GM19452 (cell line): ENCODE data around the gene HS3ST3A1.

Source experiments
- ATAC-seq: cut with Tn5 transposase; IDR thresholded peaks from one replicate; pipeline ENCODE4 v1.9.1; 2021; ENCODE audit not compliant: unreplicated experiment

HS3ST3A1 gene

DNA sequence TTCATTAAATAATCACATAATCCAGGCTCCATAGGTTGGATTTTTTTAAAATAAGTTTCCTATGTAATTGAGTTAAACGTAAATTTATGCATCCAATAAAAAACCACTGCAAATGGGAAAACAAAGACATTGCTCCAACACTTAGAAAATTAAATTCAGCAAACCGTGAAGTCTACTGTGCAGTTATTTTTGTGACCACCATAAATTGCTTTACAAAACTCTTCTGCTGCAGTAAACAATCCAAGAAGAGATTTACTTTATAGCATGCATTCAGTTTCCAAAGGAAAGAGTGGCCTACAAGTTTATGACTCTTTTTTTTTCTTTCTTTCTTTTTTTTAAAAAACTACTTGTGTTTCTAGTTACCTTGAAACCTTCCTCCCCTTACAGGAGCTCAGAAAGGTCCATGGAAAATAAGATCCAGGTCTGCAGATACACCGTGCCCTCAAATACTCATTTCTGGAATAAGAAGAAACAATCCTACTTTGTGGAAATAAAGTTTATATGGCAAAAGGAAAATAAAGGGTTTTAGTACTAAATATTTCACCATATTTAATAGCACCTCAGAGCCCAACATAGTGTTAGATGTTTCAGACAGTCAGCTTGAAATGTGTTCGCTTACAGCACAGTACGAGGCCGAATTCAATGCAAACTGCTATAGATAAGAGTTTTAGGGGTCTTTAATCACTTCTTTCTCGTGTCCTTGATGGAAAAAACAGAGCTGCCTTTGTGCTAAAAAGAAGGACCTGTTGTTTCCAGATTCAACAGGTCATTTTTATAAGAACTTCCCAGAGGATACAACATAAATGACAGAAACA is 3.2 kb downstream of the HS3ST3A1 start:
- no peak for ATAC-seq

DNA sequence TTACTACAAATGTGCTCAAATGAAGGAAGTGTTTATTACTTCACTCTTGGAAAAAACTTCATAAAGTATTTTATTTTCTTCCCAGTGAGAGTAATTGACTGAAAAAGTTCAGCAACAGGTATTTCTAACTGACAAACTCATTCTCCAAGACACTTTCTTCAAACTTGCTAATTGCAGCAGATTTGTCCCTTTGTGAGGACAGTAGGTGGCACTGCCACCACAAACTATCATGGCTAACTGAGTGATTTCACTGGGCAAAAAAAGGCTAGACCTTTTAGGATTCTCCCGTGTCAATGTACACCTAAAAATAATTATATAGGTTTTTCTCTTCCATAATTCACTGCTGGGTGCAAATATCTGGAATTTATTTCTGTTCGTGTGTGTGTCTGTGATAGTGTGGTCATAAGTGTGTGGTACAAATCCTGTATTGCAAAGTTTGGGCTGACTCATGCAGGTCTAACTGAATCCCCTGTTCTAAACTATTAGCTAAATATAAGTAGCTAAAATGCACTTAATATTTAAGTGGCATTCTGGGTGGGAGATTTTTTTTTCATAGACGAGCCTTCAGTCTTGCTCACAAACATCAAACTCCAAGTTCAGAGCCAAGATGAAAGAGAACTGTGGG is 3.9 kb downstream of the HS3ST3A1 start:
- no peak for ATAC-seq

DNA sequence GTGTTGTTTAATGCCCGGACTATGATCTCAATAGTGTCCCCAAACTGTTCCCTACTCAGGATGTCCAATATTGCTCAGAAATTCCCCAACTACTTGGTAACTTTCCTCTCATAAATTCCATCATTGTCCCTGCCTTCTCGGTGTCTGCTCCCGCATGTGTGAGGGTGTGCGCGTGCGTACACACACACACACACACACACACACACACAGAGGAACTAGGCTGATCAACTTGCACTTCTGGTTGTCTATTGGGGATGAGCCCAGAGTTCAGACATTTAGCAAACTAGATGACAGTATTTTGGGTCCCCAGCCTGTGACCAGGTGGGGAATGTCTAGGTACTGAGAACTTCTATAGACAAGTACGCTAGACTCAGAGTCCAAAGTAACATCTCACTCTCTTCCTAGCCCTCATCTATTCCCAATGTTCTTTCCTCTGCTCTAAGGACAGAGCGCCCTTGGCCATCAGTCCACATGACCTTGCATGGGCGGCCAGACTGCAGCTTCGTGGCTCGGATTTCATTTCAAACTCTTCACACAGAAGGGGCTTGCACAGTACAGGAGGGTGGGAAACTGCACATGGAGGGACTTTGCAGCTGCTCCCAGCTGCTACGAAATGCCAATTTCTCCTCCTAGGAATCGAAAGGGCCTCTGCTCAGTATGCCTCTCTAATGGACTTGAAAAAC is 5.3 kb downstream of the HS3ST3A1 start:
- ATAC-seq, result no peak

DNA sequence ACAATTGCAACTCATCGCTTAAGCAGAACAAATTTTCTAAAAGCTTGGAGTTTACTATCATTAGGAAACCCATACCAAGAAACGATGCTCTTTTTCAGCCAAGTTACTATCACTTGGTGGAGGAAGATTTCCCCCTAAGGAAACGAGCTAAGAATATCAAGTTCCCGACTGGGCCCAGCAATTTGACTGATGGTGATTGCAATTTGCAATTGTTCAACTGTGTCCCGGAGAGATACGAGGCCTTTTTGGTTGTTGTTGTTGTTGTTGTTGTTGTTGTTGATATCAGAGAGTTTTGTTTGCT is 6.2 kb downstream of the HS3ST3A1 start:
- ATAC-seq, result no peak

DNA sequence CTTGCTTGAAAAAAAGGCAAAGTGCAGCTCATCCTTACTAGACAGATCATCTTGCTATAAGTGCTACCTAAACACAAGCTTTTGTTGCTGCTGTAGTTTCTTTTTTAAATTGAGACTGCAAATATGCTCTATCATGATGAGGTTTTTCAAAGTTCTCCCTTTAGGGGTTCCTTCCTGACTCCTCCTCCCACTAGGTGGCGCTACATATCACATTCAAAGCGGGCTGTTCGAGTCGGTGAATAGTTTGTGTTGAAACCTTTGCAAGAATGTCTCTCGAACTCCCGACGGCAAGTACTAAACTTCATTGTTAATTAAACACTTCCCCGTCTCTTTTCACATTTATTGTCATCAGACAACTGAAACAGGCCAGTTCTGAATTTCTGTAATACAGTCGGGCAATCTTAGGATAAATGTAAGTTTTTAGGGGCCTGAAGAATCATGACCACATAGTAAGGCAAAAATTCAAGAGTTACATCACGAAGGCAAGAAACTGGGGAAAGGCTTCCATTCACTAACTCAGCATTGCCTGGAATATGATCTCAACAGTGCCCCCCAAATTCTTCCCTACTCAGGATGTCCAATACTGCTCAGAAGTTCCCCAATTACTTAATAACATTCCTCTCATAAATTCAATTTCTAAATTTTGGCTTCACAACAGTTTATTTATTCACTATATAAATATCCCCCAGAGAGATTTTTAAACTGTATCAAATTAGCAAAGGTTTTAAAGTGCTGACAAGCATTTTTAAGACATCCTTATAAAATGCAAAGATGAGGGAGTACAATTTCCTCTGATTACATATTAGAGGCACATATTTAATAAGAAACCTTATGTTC is 6.7 kb downstream of the HS3ST3A1 start:
- ATAC-seq, result no peak

DNA sequence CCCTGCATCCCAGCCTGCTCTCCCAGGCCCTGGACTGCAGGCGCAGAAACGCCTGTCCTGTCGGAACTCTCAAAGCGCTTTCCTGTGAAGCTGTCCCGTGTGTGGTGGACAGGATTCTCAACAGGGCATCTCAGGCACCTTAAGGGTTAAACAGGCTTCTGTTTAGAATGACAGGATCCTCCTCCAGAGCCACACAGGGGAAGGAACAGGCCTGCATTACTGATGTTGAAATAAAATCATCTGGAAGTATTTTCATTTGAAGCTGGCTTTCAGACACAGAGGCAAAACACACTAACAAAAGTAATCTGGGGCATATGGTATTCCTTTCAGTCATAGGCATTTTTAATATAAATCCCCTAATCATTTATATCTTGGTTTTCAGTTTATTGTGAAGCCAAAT is 7.4 kb downstream of the HS3ST3A1 start:
- ATAC-seq, result no peak

DNA sequence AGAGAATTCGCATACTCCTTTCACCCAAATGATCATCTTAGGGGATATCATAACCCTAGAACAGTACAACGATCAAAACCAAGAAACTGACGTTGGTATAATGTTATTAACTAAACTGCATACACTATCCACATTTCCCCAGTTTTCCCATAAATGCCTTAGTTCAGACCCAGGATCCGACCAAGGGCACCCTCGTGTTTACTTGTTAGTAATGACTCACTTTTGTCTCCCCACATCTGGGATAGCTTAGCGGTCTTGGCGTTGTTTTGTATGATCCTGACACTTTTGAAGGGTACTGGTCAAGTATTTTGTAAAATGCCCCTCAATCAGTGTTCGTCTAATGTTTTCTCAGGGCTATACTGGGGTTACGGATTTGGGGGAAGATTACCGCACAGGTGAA is 8.0 kb downstream of the HS3ST3A1 start:
- no peak for ATAC-seq

DNA sequence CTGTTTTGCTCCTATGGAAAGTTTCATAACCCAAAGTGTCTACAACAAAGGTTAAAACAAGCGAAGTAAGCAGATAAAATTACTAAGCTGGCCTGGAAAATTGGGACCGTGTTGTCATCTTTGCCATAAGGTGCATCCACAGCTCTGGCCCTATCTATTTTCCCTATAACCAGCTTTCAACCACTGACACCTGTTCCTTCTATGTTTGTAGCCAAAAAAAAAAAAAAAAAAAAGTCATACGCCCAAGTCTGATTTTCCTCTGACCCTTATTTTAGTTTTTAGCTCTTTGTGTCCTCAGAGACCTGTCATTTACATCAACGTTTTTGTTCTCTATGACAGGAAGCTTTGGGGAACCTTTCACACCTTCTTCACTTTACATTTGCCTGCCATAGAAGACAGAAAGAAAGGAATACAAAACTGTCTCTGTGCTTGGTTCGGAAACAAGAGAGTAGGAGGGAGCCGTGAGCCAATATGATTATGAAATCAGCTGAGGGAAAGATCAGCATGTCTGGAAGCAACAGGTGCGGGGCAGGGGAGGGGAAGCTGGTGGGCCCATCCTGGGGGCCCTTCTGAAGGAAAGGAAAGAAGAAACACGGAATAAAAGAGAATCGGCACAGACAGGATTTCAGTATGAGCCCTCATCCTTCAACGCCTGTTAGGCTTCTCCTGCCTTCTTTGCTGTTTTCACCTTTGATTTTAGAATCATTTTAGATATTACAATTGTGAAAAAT is 8.5 kb downstream of the HS3ST3A1 start:
- ATAC-seq, result no peak

DNA sequence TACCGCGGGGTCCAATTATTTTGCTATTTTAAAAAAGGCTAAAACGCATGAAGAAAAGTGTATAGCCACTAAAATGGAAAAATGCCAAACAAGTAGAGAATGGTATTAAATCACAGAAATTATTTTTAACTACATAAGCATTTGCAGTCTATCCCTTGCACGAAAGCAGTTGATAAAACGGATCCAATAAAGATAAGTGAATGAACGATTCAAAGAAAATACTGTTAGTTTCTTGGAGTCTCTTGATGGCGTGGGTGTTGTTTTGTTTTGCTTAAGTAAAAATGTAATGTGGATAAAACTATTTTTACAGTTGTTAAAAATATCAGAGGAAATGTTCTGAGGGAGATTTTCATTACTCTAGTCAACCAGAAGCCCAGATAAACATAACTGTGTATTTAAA is 9.3 kb downstream of the HS3ST3A1 start:
- ATAC-seq, result no peak

- ATAC-seq, result no peak
Observed at GRCh38 chr17:13590441-13590840, 11.3 kb downstream of the HS3ST3A1 start.

DNA sequence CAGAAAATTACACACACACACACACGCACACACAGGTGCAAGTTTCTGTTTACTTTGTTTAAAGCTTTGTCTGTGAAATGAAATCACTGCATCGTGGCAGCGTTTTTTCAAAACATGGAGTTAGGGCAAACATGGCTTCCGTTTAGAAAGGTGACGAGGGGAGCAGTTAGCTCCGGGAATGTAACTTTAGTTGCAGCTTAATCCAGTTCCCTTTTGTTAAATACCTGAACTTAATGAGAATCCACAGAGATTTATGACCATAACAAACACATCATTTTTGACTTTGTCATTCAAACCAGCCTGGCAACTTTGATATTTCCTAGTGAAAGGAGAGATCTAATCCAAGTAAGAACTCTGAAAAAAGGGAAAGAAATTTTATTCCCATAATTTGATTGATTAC is 12.1 kb downstream of the HS3ST3A1 start:
- no peak for ATAC-seq

DNA sequence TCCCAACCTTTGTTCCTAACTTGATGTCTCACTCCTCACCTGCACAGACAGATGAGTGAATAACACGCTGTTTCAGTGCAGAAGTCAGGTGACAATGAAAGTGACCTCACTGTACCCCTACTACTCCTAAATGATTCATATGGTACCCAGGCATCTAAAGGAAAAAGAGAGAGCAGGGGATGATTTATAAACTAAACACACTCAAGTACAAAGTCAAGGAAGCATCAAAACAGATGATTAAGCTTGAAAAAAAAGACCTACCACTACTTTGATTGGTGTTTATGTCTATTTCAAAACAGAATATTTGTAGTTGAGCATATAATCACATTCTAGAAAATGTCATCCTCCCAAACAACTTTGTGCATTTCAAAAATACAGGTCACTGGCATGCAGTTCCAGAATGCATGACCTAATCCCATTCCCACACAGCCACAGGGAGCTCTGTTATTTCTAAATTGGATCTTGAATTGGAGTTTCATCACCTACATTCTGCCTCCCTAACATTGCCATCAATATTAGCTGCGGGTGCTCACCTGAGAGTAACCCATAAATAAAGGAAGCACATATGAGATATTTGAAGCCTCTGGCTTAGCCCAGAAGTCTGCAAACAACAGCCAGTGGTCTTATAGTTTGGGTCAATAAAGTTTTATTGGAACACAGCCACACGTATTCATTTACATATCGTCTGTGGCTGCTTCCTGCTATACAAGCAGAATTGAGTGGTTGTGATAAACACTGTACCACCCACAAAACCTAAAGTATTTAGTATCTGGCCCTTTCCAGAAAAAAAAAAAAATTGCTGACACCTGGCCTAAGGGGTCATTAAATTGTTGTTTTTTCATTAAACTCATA is 14.0 kb downstream of the HS3ST3A1 start:
- no peak for ATAC-seq

GRCh38 chr17:13584701-13585080 is 17.0 kb downstream of the HS3ST3A1 start:
- no peak for ATAC-seq

DNA sequence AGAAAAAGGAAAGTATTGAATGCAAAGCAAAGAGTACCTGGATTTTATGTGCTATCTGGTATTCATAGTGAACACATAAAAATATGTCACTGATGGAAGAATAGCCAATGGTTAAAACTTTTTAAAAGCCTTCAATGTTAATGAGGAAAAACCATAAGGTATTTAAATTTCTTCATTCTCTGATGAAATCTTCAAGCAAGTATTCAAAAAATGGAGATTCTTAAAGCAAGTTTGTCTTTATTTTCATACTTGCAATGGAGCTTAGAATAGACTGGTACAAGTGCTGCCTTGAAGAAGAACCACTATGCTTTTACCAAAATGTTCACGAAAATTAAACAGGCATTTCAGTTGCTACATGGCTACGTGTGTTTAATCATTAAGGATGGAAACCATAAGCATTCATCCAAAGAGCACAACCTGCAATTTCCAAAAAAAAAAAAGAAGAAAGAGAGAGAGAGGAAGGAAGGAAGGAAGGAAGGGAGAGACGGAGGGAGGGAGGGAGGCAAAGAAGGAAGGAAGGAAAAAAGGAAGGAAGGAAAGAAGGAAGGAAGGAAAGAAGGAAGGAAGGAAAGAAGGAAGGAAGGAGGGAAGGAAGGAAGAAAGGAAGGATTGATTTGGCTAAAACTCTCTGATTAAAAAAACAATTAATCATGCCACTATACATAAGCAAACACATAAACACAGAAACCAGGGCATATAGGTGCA is 17.6 kb downstream of the HS3ST3A1 start:
- ATAC-seq, result no peak

DNA sequence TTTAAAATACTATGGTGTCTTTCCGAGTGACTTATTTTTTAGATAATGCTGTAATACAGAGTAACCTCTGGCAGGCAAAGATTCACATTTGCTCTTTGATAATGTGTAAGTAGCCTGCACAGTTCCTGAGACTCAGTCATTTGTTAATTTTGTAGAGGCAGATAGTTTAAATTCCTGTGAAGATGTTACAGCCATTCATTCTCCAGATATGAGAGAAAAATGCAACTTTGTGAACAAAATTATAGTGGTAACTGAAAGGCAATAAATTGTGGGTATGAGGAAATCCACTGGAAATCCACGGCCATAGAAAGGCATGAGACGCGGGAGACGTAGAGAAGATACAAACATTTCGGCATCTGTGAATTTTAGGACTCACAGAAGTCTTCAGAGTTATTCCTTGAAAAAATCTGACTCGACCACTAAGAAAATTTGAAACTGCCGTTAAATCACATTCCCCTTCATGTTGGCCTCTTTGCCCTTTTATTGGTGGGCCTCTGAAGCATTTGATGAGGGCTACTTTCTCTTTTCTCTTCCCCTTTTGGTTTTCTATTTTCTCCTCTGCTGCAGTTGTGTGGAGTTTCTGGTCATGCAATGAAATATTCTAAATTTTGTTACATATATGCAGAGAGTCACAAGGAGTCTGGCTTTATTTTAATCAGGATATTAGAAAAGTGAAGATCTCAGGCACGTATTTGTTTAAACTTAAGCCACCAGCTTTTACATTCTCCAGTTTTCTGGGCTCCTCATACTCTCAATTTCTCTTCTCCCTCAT is 18.8 kb downstream of the HS3ST3A1 start:
- ATAC-seq, result no peak

DNA sequence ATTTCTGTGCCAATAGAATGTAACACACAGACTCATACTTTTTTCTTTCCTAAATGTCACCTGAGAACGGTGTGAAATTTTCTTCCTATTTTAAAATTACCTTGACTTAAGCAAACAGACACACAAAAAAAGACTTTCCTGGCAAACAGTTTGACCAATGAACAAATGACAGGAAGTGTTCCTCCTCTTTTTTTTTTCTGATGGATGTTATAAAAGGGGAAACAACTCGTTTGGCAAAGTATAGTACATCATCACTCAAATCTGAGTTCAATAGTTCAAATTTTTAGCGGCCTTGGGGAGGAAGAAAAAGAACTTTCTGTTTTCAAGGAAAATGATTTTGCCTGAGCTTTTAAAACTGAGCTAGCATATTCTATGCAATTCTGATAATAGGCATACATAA is 19.8 kb downstream of the HS3ST3A1 start:
- no peak for ATAC-seq

- ATAC-seq, result no peak
Observed at GRCh38 chr17:13580790-13581189, 20.9 kb downstream of the HS3ST3A1 start.

DNA sequence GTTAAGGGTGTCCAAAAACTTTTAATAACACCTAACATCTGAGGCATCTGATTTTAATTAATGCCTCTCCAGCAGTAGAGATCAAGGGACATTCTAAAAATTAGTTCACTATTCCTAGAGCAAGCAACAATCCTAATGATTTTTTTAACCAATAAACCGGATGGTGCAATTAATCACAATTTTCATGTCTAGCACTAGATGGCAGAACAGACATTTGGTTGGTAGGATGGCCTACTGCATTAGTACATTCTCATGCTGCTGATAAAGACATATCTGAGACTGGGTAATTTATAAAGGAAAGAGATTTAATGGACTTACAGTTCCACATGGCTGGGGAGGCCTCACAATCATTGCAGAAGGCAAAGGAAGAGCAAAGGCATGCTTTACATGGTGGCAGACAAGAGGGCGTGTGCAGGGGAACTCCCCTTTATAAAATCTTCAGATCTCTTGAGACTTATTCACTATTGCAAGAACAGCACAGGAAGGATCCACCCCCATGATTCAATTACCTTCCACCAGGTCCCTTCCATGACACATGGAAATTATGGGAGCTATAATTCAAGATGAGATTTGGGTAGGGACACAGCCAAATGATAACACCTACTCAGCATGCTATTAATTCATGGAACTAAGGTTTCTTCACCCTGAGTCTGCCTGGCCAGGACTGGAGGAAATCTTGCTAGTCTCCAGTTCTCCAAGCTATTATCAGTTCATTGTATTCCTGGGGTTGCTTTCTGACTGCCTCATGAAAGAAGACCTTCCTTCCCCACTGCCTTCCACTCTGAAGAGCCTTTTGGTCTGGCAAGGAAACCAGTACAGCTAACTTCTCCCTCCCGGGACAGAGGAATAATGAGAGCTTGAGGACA is 24.8 kb downstream of the HS3ST3A1 start:
- no peak for ATAC-seq
